Caco-2 (cell line): Measurements from ENCODE around the gene P3H2. TPM values are rescaled to one million over a fixed set of nuclear protein-coding genes. Genes with fewer than 3 reads are reported as not detected.
A peak's percentile ranks its signal among the peaks of the same experiment; 100 is the strongest.

ENCODE experiments used
- Bru-seq: library from RNA; stranded (reverse); fragments of 400-500 nt; gene quantifications from one replicate; lab custom pipeline; 2021; lab: Mats Ljungman, UMichigan
- BruChase-seq, 2 experiments: library from RNA; stranded (reverse); fragments of 400-500 nt; gene quantifications; one replicate each; lab custom pipeline; 2021; lab: Mats Ljungman, UMichigan
- BruUV-seq: library from RNA; stranded (reverse); fragments of 400-500 nt; replicated peaks from 2 replicates; lab custom pipeline; 2021; lab: Mats Ljungman, UMichigan
- CTCF ChIA-PET: fragments of 300-600 bp; sonication (Branson Sonifier 250); formaldehyde crosslinking; loops from one replicate; lab custom pipeline; 2022; ENCODE audit warnings: antibody characterized with exemption; lab: Charles Lee
- POLR2A ChIA-PET: fragments of 300-600 bp; sonication (Branson Sonifier 250); formaldehyde crosslinking; loops from one replicate; lab custom pipeline; 2022; ENCODE audit warnings: antibody characterized with exemption; lab: Charles Lee
- DNase-seq, 2 experiments: peaks; one replicate each; pipeline versions ENCODE4 v3.0.0 to v3.0.0-alpha.2; 2020 to 2022
- H3K27me3 ChIP-seq: replicated peaks from 2 replicates; pipeline ENCODE4 v1.6.0; 2011; ENCODE audit warnings: low read length; ENCODE audit not compliant: control insufficient read depth, insufficient read depth
- H3K36me3 ChIP-seq: 2 replicates; pipeline ENCODE4 v1.5.1; 2011; ENCODE audit warnings: low read length; ENCODE audit not compliant: control insufficient read depth, insufficient read depth
- H3K4me1 ChIP-seq: fragments of 250-450 bp; sonication (Bioruptor Pico); 2 replicates; pipeline ENCODE4 v1.5.1; 2020; ENCODE audit warnings: mild to moderate bottlenecking
- H3K4me3 ChIP-seq: 2 replicates; pipeline ENCODE4 v1.5.1; 2011; ENCODE audit warnings: low read depth, mild to moderate bottlenecking, control low read depth, low read length
- H3K9me3 ChIP-seq: fragments of 250-450 bp; sonication (Bioruptor Pico); 2 replicates; pipeline ENCODE4 v1.5.1; 2020; ENCODE audit warnings: mild to moderate bottlenecking, moderate library complexity
- H3K27ac Mint-ChIP-seq: one replicate; pipeline ENCODE4 v1.8.0; 2022; ENCODE audit warnings: mixed read lengths; ENCODE audit not compliant: unreplicated experiment
- H3K27me3 Mint-ChIP-seq: one replicate; pipeline ENCODE4 v1.8.0; 2022; ENCODE audit warnings: mixed read lengths; ENCODE audit not compliant: insufficient read depth, unreplicated experiment
- H3K36me3 Mint-ChIP-seq: one replicate; pipeline ENCODE4 v1.8.0; 2022; ENCODE audit warnings: mild to moderate bottlenecking, mixed read lengths; ENCODE audit not compliant: insufficient read depth, unreplicated experiment
- H3K4me1 Mint-ChIP-seq: one replicate; pipeline ENCODE4 v1.8.0; 2022; ENCODE audit warnings: low read depth, mixed read lengths; ENCODE audit not compliant: unreplicated experiment
- H3K4me3 Mint-ChIP-seq: one replicate; pipeline ENCODE4 v1.8.0; 2022; ENCODE audit warnings: mild to moderate bottlenecking, moderate library complexity, mixed read lengths; ENCODE audit not compliant: unreplicated experiment
- H3K9me3 Mint-ChIP-seq: one replicate; pipeline ENCODE4 v1.8.0; 2022; ENCODE audit warnings: mixed read lengths; ENCODE audit not compliant: unreplicated experiment
- intact Hi-C: fragments of 100-400 bp; cut with micrococcal nuclease; formaldehyde crosslinking; loops from one replicate; pipeline ENCODE4 v1.10.0; 2022; ENCODE audit not compliant: unreplicated experiment
- long read RNA-seq: library from polyadenylated mRNA; stranded (forward); transcript quantifications from one replicate; pipeline ENCODE4 v2.0.0, GENCODE V29; 2022
- total RNA-seq: library from RNA; stranded (reverse); gene quantifications from 2 replicates; pipeline ENCODE4 v1.2.3, GENCODE V29; 2022
- TF ChIP-seq, protein P1 (sequence below), 2 experiments: fragments of 200-600 bp in 1 of 2; IDR thresholded peaks; 1 replicate in 1 of 2; 2 replicates in 1 of 2; pipeline versions ENCODE4 v1.5.1 to v1.8.0; 2011 to 2022; ENCODE audit warnings: antibody characterized with exemption in 1 of 2, control low read depth in 1 of 2, inconsistent platforms in 1 of 2, low read depth in 1 of 2, low read length in 1 of 2, mild to moderate bottlenecking in 1 of 2, moderate library complexity in 1 of 2; ENCODE audit not compliant: insufficient read depth in 1 of 2, severe bottlenecking in 1 of 2, unreplicated experiment in 1 of 2

P3H2 gene, protein sequence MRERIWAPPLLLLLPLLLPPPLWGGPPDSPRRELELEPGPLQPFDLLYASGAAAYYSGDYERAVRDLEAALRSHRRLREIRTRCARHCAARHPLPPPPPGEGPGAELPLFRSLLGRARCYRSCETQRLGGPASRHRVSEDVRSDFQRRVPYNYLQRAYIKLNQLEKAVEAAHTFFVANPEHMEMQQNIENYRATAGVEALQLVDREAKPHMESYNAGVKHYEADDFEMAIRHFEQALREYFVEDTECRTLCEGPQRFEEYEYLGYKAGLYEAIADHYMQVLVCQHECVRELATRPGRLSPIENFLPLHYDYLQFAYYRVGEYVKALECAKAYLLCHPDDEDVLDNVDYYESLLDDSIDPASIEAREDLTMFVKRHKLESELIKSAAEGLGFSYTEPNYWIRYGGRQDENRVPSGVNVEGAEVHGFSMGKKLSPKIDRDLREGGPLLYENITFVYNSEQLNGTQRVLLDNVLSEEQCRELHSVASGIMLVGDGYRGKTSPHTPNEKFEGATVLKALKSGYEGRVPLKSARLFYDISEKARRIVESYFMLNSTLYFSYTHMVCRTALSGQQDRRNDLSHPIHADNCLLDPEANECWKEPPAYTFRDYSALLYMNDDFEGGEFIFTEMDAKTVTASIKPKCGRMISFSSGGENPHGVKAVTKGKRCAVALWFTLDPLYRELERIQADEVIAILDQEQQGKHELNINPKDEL
- total RNA-seq (37.9 and 55.8 TPM in 2 replicates), Bru-seq, nascent RNA (percentile 87 among the genes with signal in this experiment), BruChase-seq, experiment 1, labeled RNA remaining after a 2-hour chase (percentile 82 among the genes with signal in this experiment), BruChase-seq, experiment 2, labeled RNA remaining after a 6-hour chase (percentile 77 among the genes with signal in this experiment)
- long read RNA-seq, transcript P3H2-201 (15 exons, 3,509 nt) = major isoform, 71 of 90 reads
- long read RNA-seq, partial matches to known transcripts = 3 of 90 reads
- long read RNA-seq, other reads (novel, unspliced or antisense) = 14 of 90 reads

GRCh38 chr3:190120269-190121060 lies at the start of gene P3H2:
Gene P3H2, minus strand, starts transcription at chr3:190120897. Its CDS starts 166 bp downstream, at chr3:190120731.
- ChIA-PET POLR2A (interaction anchor here (1.1 to 1.4 kb wide), 3 partner anchors 38 to 106 kb away, joined by 3 to 4 read pairs (median 3); no protein-coding TSS in a partner anchor), CTCF (interaction anchor here (0.6 to 1.9 kb wide), 10 partner anchors 64 to 264 kb away, joined by 3 to 13 read pairs (median 4); no protein-coding TSS in a partner anchor)
- H3K4me1 Mint-ChIP-seq = peaks cover 37% of the 10 kb centered on the region
- peak within 1 kb of the TSS; percentile 79 for H3K4me3 Mint-ChIP-seq
- peaks cover 4% of the 10 kb centered on the region for H3K36me3 Mint-ChIP-seq
- H3K4me3 ChIP-seq = peak within 1 kb of the TSS; percentile 82
- H3K4me1 ChIP-seq = peaks cover 62% of the 10 kb centered on the region
- no peaks in the 10 kb centered on the region for H3K27me3 ChIP-seq
- no peaks in the 10 kb centered on the region for H3K9me3 Mint-ChIP-seq
- TF ChIP-seq, protein P1, sequence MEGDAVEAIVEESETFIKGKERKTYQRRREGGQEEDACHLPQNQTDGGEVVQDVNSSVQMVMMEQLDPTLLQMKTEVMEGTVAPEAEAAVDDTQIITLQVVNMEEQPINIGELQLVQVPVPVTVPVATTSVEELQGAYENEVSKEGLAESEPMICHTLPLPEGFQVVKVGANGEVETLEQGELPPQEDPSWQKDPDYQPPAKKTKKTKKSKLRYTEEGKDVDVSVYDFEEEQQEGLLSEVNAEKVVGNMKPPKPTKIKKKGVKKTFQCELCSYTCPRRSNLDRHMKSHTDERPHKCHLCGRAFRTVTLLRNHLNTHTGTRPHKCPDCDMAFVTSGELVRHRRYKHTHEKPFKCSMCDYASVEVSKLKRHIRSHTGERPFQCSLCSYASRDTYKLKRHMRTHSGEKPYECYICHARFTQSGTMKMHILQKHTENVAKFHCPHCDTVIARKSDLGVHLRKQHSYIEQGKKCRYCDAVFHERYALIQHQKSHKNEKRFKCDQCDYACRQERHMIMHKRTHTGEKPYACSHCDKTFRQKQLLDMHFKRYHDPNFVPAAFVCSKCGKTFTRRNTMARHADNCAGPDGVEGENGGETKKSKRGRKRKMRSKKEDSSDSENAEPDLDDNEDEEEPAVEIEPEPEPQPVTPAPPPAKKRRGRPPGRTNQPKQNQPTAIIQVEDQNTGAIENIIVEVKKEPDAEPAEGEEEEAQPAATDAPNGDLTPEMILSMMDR (IDR thresholded peaks at IDR 0.05; ENCODE audit: insufficient read depth in 1 of 2, low read depth in 1 of 2, low read length in 1 of 2, severe bottlenecking in 1 of 2, unreplicated experiment in 1 of 2) = peak in 1 of 2 experiments; percentile 61
- peak; percentile 86 to 91 for DNase-seq
- BruUV-seq = no TSS peak
- no peaks in the 10 kb centered on the region for H3K27me3 Mint-ChIP-seq
- H3K9me3 ChIP-seq = no peaks in the 10 kb centered on the region
- intact Hi-C loops = loop anchor here (1.0 to 5.0 kb wide), 4 partner anchors 76 to 202 kb away; partner anchors contain the start of gene CLDN1
- peak within 1 kb of the TSS; percentile 65 for H3K27ac Mint-ChIP-seq
- no peaks in the 10 kb centered on the region for H3K36me3 ChIP-seq

GRCh38 chr3:190169877-190170276 lies 49.2 kb upstream of the P3H2 start:
- H3K4me3 ChIP-seq = no peak overlapping the region
- H3K4me1 Mint-ChIP-seq = no peaks in the 10 kb centered on the region
- intact Hi-C loops = no loop called here
- H3K9me3 Mint-ChIP-seq = no peaks in the 10 kb centered on the region
- no peaks in the 10 kb centered on the region for H3K4me1 ChIP-seq
- no peaks in the 10 kb centered on the region for H3K27me3 ChIP-seq
- no peaks in the 10 kb centered on the region for H3K9me3 ChIP-seq
- DNase-seq = no peak
- TF ChIP-seq, protein P1 (IDR thresholded peaks at IDR 0.05; ENCODE audit: insufficient read depth in 1 of 2, low read depth in 1 of 2, low read length in 1 of 2, severe bottlenecking in 1 of 2, unreplicated experiment in 1 of 2) = no peak
- POLR2A ChIA-PET = no interaction called here
- H3K4me3 Mint-ChIP-seq = no peak overlapping the region
- no peaks in the 10 kb centered on the region for H3K27me3 Mint-ChIP-seq
- CTCF ChIA-PET = no interaction called here
- no peaks in the 10 kb centered on the region for H3K36me3 Mint-ChIP-seq
- BruUV-seq = no TSS peak
- H3K36me3 ChIP-seq = no peaks in the 10 kb centered on the region
- H3K27ac Mint-ChIP-seq = no peak overlapping the region
